GM23248 (cell line): ENCODE data around the gene C9. TPM values are rescaled to one million over a fixed set of nuclear protein-coding genes. Genes with fewer than 3 reads are reported as not detected.

ENCODE experiments used
- DNase-seq: peaks from one replicate; pipeline ENCODE4 v3.0.0-alpha.2; 2015
- H2AFZ ChIP-seq: fragments of 200-600 bp; sonication (generic); 2 replicates; pipeline ENCODE4 v1.6.1; 2016; ENCODE audit warnings: antibody characterized with exemption
- H3F3A ChIP-seq: fragments of 200-600 bp; sonication (generic); 2 replicates; pipeline ENCODE4 v1.6.1; 2016; ENCODE audit warnings: mild to moderate bottlenecking, antibody characterized with exemption, mixed run types; ENCODE audit not compliant: insufficient read depth
- H3K27ac ChIP-seq: fragments of 200-600 bp; sonication (generic); 2 replicates; pipeline ENCODE4 v1.5.1; 2016; ENCODE audit warnings: mild to moderate bottlenecking
- H3K27me3 ChIP-seq: fragments of 200-600 bp; sonication (generic); replicated peaks from 2 replicates; pipeline ENCODE4 v1.6.1; 2016; ENCODE audit warnings: mild to moderate bottlenecking; ENCODE audit not compliant: insufficient read depth
- H3K36me3 ChIP-seq: fragments of 200-600 bp; sonication (generic); 2 replicates; pipeline ENCODE4 v1.6.1; 2016; ENCODE audit warnings: low read depth, mild to moderate bottlenecking
- H3K4me1 ChIP-seq: fragments of 200-600 bp; sonication (generic); 2 replicates; pipeline ENCODE4 v1.6.1; 2016; ENCODE audit warnings: mild to moderate bottlenecking; ENCODE audit not compliant: insufficient read depth
- H3K4me2 ChIP-seq: fragments of 200-600 bp; sonication (generic); one replicate; pipeline ENCODE4 v1.6.1; 2016; ENCODE audit warnings: mild to moderate bottlenecking; ENCODE audit not compliant: unreplicated experiment
- H3K4me3 ChIP-seq: fragments of 200-600 bp; sonication (generic); 2 replicates; pipeline ENCODE4 v1.5.1; 2016; ENCODE audit warnings: mild to moderate bottlenecking
- H3K79me2 ChIP-seq: fragments of 200-600 bp; sonication (generic); 2 replicates; pipeline ENCODE4 v1.6.1; 2016; ENCODE audit warnings: mild to moderate bottlenecking; ENCODE audit not compliant: insufficient read depth
- H3K9ac ChIP-seq: fragments of 200-600 bp; sonication (generic); 2 replicates; pipeline ENCODE4 v1.6.1; 2016; ENCODE audit warnings: mild to moderate bottlenecking
- H3K9me2 ChIP-seq: fragments of 200-600 bp; sonication (generic); 2 replicates; pipeline ENCODE4 v1.6.1; 2016; ENCODE audit warnings: mixed run types, mild to moderate bottlenecking, moderate library complexity; ENCODE audit not compliant: insufficient read depth
- H3K9me3 ChIP-seq: fragments of 200-600 bp; sonication (generic); one replicate; pipeline ENCODE4 v1.6.1; 2017; ENCODE audit warnings: low read depth
- H4K20me1 ChIP-seq: fragments of 200-600 bp; sonication (generic); 2 replicates; pipeline ENCODE4 v1.6.0; 2016; ENCODE audit not compliant: insufficient read depth
- EZH2 ChIP-seq: fragments of 200-600 bp; sonication (generic); IDR thresholded peaks from 2 replicates; pipeline ENCODE4 v1.6.1; 2018; ENCODE audit warnings: antibody characterized with exemption, mild to moderate bottlenecking; ENCODE audit not compliant: insufficient read depth, poor library complexity, severe bottlenecking
- EZH2phosphoT487 ChIP-seq: fragments of 200-600 bp; sonication (generic); IDR thresholded peaks from 2 replicates; pipeline ENCODE4 v1.6.1; 2018; ENCODE audit warnings: antibody characterized with exemption, moderate library complexity, mild to moderate bottlenecking, low read depth; ENCODE audit not compliant: insufficient read depth
- WGBS, 2 experiments: methylation state at CpG; one replicate each; pipeline ENCODE4 v1.1.6; 2015 to 2017; ENCODE audit warnings: low lambda C conversion rate in 2 of 2, low coverage in 1 of 2; ENCODE audit errors: missing lambda C conversion rate in 2 of 2; 5-methylcytosine and 5-hydroxymethylcytosine counted together
- in situ Hi-C: fragments of 300-500 bp; cut with MboI; formaldehyde crosslinking; loops from 2 replicates; pipeline ENCODE4 v1.15.0; 2020
- polyA plus RNA-seq: library from polyadenylated mRNA; unstranded; fragments of >200 nt; fragmentation: Nextera tagmentation; extraction: Ambion mirVana; gene quantifications from 2 replicates; pipeline ENCODE4 v1.2.1, GENCODE V29; 2016
- total RNA-seq: library from RNA; depleted of rRNA; stranded (reverse); fragments of >200 nt; shearing (Covaris generic); gene quantifications from 2 replicates; pipeline ENCODE4 v1.2.3, GENCODE V29; 2014

Gene C9
- total and polyA plus RNA-seq, 2 experiments from 2014 or later = not detected

DNA sequence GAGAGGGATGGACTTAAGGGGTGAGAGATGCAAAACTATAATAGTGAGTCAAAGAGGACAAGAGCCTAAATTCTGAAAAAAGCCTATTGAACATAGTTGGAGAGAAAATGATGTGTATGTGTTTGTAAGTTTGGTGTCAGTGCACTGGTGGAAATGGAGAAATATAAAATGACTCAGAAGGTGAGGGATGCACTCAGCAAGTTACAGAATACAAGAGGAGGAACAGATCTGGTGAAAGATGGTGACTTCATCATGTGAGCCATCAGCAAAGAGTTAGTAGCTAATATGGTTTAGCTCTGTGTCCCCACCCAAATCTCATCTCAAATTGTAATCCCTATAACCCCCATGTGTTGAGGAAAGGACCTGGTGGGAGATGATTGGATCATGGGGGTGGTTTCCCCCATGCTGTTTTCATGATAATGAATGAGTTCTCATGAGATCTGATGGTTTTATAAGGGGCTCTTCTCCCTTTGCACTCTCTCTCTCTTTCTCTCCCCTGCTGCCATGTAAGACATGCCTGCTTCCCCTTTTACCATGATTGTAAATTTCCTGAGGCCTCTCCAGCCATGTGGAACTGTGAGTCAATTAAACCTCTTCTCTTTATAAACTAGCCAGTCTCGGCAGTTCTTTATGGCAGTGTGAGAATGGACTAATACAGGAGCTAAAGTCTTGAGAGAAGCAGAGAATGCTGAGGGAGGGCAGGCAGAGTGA, 114.6 kb downstream of the C9 start:
- H3K27me3 ChIP-seq = 0 out of 2 replicates have a peak, but pooled peaks cover 8% of the 10 kb centered on the region
- DNase-seq = peak; percentile 12
- H4K20me1 ChIP-seq = no peaks in the 10 kb centered on the region
- H2AFZ ChIP-seq = no peak overlapping the region
- peaks cover 9% of the 10 kb centered on the region; the same call in 1 of the 2 replicates for H3K4me1 ChIP-seq
- H3F3A ChIP-seq = no peaks in the 10 kb centered on the region
- no peaks in the 10 kb centered on the region for H3K9me2 ChIP-seq
- TF ChIP-seq EZH2phosphoT487 (no peak), EZH2 (no peak)
- WGBS, 2 experiments = 85 to 87% methylated on average over 1 of the region's 1 CpG
- H3K9me3 ChIP-seq = no peaks in the 10 kb centered on the region
- no peaks in the 10 kb centered on the region for H3K36me3 ChIP-seq
- no peak overlapping the region for H3K27ac ChIP-seq
- no peaks in the 10 kb centered on the region for H3K79me2 ChIP-seq
- H3K9ac ChIP-seq = no peak overlapping the region
- in situ Hi-C loops = no loop called here
- no peak overlapping the region for H3K4me3 ChIP-seq
- H3K4me2 ChIP-seq = no peak overlapping the region

DNA sequence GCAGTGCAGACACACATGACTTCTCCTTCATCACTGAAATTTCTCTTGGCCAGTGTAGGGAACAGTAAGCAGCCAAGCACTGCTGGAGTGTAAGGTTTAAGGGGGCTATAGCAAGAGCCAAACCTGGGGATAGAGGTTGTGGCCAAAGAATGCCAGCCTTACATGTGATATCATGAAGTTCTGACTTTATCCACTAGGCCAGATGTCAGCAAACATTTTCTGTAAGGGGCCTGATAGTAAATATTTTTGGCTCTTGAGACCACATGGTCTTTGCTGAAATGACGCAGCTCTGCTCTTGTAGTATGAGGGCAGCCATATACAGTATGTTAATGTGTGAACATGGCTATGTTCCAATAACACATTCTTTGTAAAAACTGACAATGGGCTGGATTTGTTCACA, 115.2 kb downstream of the C9 start:
- no peaks in the 10 kb centered on the region for H3K79me2 ChIP-seq
- H3K9me3 ChIP-seq = no peaks in the 10 kb centered on the region
- H3K27ac ChIP-seq = no peak overlapping the region
- TF ChIP-seq EZH2 (no peak), EZH2phosphoT487 (no peak)
- no peaks in the 10 kb centered on the region for H3K9me2 ChIP-seq
- H3K27me3 ChIP-seq = 0 out of 2 replicates have a peak, but pooled peaks cover 8% of the 10 kb centered on the region
- in situ Hi-C loops = no loop called here
- H4K20me1 ChIP-seq = no peaks in the 10 kb centered on the region
- H3K4me2 ChIP-seq = no peak overlapping the region
- 68 to 71% methylated on average over 1 of the region's 1 CpG for WGBS, 2 experiments
- peaks cover 9% of the 10 kb centered on the region; the same call in 1 of the 2 replicates for H3K4me1 ChIP-seq
- no peaks in the 10 kb centered on the region for H3K36me3 ChIP-seq
- no peak overlapping the region for H3K9ac ChIP-seq
- no peak overlapping the region for H3K4me3 ChIP-seq
- H2AFZ ChIP-seq = no peak overlapping the region
- DNase-seq = no peak
- H3F3A ChIP-seq = no peaks in the 10 kb centered on the region

DNA sequence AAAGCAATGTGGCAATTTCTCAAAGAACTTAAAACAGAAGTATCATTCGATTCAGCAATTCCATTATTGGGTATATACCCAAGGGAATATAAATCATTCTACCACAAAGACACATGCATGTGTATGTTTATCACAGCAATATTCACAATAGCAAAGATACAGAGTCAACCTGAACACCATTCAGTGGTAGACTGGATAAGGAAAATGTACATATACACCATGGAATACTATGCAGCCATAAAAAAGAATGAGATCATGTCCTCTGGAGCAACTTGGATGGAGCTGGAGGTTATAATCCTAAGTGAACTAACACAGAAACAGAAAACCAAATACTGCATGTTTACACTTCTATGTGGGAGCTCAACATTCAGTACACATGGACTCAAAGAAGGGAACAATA, 123.5 kb downstream of the C9 start:
- Histone ChIP-seq H3K4me3 (no peak overlapping the region), H3K4me2 (no peak overlapping the region), H2AFZ (no peak overlapping the region), H3F3A (no peaks in the 10 kb centered on the region), H3K9me3 (no peaks in the 10 kb centered on the region), H4K20me1 (no peaks in the 10 kb centered on the region), H3K9ac (no peak overlapping the region), H3K36me3 (no peaks in the 10 kb centered on the region), H3K27ac (no peak overlapping the region), H3K27me3 (0 out of 2 replicates have a peak, but pooled peaks cover 4% of the 10 kb centered on the region), H3K9me2 (no peaks in the 10 kb centered on the region), H3K79me2 (no peaks in the 10 kb centered on the region), H3K4me1 (no peaks in the 10 kb centered on the region)
- no peak for TF ChIP-seq EZH2
- no peak for TF ChIP-seq EZH2phosphoT487
- WGBS, 2 experiments = 56 to 71% methylated on average over 1 of the region's 1 CpG
- no peak for DNase-seq
- in situ Hi-C loops = no loop called here

DNA sequence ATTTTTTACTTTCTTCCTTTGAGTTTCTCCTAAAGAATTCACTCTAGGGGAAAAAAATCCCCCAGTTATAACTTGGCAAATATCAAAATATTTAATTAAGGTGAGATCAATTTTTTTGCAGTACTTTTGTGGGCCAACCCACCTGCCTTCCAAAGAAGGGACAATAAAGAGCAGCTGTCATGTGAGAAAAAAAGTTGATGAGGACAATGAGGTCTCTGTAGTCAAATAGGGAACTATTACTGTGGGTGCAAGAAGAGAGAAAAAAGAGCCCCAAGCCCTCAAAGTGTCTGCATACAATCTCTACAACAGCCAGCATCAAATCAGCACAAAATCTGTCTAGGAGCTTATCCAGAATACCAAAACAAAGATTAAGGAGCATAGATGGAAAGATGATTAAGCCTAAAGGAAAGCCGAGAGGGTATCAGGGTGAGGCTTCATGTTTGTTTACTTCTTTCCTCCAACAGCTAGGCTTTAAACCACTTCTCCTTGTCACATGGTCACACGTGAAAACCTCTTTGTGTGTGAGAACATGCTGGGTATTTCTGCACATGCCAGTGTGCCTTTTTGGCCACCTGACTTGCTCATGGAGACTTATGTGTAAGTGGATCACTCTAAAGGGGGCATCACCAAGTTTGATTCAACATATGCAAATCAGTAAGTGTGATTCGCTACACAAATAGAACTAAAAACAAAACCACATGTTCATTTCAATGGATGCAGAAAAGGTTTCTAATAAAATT, 125.8 kb downstream of the C9 start:
- TF ChIP-seq EZH2phosphoT487 (no peak), EZH2 (no peak)
- Histone ChIP-seq H2AFZ (no peak overlapping the region), H3F3A (no peaks in the 10 kb centered on the region), H3K79me2 (no peaks in the 10 kb centered on the region), H4K20me1 (no peaks in the 10 kb centered on the region), H3K9ac (no peak overlapping the region), H3K36me3 (no peaks in the 10 kb centered on the region), H3K9me3 (no peaks in the 10 kb centered on the region), H3K4me2 (no peak overlapping the region), H3K27me3 (no peaks in the 10 kb centered on the region), H3K9me2 (no peaks in the 10 kb centered on the region), H3K4me3 (no peak overlapping the region), H3K27ac (no peak overlapping the region), H3K4me1 (no peaks in the 10 kb centered on the region)
- no peak for DNase-seq
- in situ Hi-C loops = no loop called here
- WGBS, 2 experiments = 60 to 61% methylated on average over 3 of the region's 3 CpGs
